GM21619 (cell line): Measurements from ENCODE around the gene ZBTB8B.

ENCODE experiments used
- ATAC-seq: cut with Tn5 transposase; IDR thresholded peaks from one replicate; pipeline ENCODE4 v1.9.1; 2021; ENCODE audit not compliant: unreplicated experiment

ZBTB8B gene

GRCh38 chr1:32503153-32503552 is 38.3 kb downstream of the ZBTB8B start:
- ATAC-seq: no peak

- no peak for ATAC-seq
Measured at GRCh38 chr1:32507021-32507420, 42.1 kb downstream of the ZBTB8B start.

GRCh38 chr1:32508761-32509160 is 43.9 kb downstream of the ZBTB8B start:
- ATAC-seq: no peak

GRCh38 chr1:32509939-32510338 is 45.1 kb downstream of the ZBTB8B start:
- no peak for ATAC-seq
